ENCODE data around the gene BHLHE41.

The BHLHE41 gene

GRCh38 chr12:26113853-26114719 is 10.8 kb downstream of the BHLHE41 start:
- DNase-seq, result peak; percentile 73

- no peak for DNase-seq
Measured at GRCh38 chr12:26113181-26113654, 11.6 kb downstream of the BHLHE41 start.

- no peak for DNase-seq
Measured at GRCh38 chr12:26112703-26113147, 12.1 kb downstream of the BHLHE41 start.

GRCh38 chr12:26112232-26112631 is 12.6 kb downstream of the BHLHE41 start:
- DNase-seq, result no peak

- DNase-seq, result no peak
Measured at GRCh38 chr12:26109343-26109881, 15.4 kb downstream of the BHLHE41 start.

GRCh38 chr12:26108915-26109314 is 15.9 kb downstream of the BHLHE41 start:
- no peak for DNase-seq

- DNase-seq, result no peak
Measured at GRCh38 chr12:26106347-26106746, 18.5 kb downstream of the BHLHE41 start.

GRCh38 chr12:26102953-26103352 is 21.9 kb downstream of the BHLHE41 start:
- DNase-seq, result no peak

- DNase-seq, result no peak
Measured at GRCh38 chr12:26101763-26102162, 23.1 kb downstream of the BHLHE41 start.

- DNase-seq, result no peak
Measured at GRCh38 chr12:26101350-26101734, 23.5 kb downstream of the BHLHE41 start.

- no peak for DNase-seq
Measured at GRCh38 chr12:26100666-26101349, 24.0 kb downstream of the BHLHE41 start.

GRCh38 chr12:26097046-26097878 is 27.6 kb downstream of the BHLHE41 start:
- peak; percentile 63 for DNase-seq

GRCh38 chr12:26096036-26096435 is 28.8 kb downstream of the BHLHE41 start:
- no peak for DNase-seq

- no peak for DNase-seq
Measured at GRCh38 chr12:26095186-26095585, 29.7 kb downstream of the BHLHE41 start.

- DNase-seq, result no peak
Measured at GRCh38 chr12:26092346-26093105, 32.3 kb downstream of the BHLHE41 start.

GRCh38 chr12:26091822-26092221 is 33.0 kb downstream of the BHLHE41 start:
- DNase-seq, result no peak

- DNase-seq, result no peak
Measured at GRCh38 chr12:26090836-26091510, 33.9 kb downstream of the BHLHE41 start.

GRCh38 chr12:26088998-26089397 is 35.8 kb downstream of the BHLHE41 start:
- no peak for DNase-seq

- no peak for DNase-seq
Measured at GRCh38 chr12:26086936-26087335, 37.9 kb downstream of the BHLHE41 start.

- DNase-seq, result no peak
Measured at GRCh38 chr12:26080911-26081310, 43.9 kb downstream of the BHLHE41 start.

- no peak for DNase-seq
Measured at GRCh38 chr12:26077915-26078702, 46.7 kb downstream of the BHLHE41 start.
